ENCODE data around the gene LRRN4. TPM values are rescaled to one million over a fixed set of nuclear protein-coding genes. Genes with fewer than 3 reads are reported as not detected.

LRRN4 gene
- total and polyA plus RNA-seq, 5 donors, result 0.05 to 0.77 (median 0.25) TPM

GRCh38 chr20:6081236-6081635, 27.4 kb upstream of the LRRN4 start:
- Histone ChIP-seq H3K4me1 (ENCODE audit: control insufficient read depth, insufficient read depth, low read length) (no peaks in the 10 kb centered on the region), H3K27ac (ENCODE audit: low read length) (no peak overlapping the region), H3K27me3 (ENCODE audit: control insufficient read depth, insufficient read depth) (no peaks in the 10 kb centered on the region), H3K4me3 (ENCODE audit: low read length) (no peak overlapping the region), H3K9me3 (ENCODE audit: control insufficient read depth, low read length) (no peaks in the 10 kb centered on the region)
- intact Hi-C loops (cut with DNase I), result no loop called here
- ATAC-seq, result peak in 1 of 2 donors; percentile 57
- DNase-seq, result peak in 1 of 3 donors; percentile 21
- 60% methylated on average over 2 of the region's 2 CpGs for WGBS

- 67% methylated on average over 2 of the region's 2 CpGs for WGBS
- intact Hi-C loops (cut with DNase I), result loop anchor here in 3 of 4 donors (5.0 to 10.0 kb wide), 3 partner anchors 284 to 554 kb away; no protein-coding TSS in a partner anchor
- ATAC-seq, result no peak
- Histone ChIP-seq H3K4me3 (ENCODE audit: low read length) (no peak overlapping the region), H3K9me3 (ENCODE audit: control insufficient read depth, low read length) (no peaks in the 10 kb centered on the region), H3K27ac (ENCODE audit: low read length) (no peak overlapping the region), H3K4me1 (ENCODE audit: control insufficient read depth, insufficient read depth, low read length) (no peaks in the 10 kb centered on the region), H3K27me3 (ENCODE audit: control insufficient read depth, insufficient read depth) (no peaks in the 10 kb centered on the region)
- no peak for DNase-seq
These were observed 25.2 kb upstream of the LRRN4 start for GRCh38 chr20:6079016-6079415.

DNA sequence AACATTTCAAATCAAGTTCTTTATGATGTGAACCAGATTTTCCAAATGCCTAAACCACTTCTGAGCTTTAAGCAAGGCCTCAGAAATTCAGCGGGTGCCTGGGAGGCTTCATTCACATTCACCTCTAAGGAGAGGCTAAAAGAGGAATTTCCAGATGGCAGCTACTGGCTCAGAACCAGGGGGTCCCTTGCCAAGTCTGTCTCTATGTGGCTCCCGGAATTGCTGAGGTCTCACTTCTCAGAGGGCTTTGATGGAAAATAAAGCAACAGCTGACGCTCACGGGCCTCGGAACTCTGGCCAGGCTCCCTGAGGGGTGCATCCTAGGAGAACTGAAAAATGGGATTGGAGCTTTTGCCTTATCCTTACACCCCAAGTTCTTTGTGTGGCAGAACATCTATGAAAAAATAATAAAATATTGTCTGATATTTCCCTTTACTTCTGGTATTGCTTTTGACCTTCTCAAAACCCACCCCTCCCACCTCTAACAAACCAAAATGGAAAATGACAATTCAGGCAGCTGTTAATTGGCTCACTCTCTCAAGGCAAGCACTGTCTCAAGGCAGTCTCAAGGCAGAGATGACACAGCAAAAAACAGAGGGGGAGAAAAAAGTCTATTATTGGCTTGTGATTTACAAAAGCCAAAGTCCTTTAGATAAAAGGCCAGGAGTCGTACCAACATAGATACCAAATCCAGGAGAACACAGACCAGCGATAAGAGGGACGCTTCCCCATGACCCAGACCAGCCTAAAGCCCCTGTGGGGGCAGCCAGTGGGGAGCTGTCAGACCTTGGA, 21.8 kb upstream of the LRRN4 start:
- H3K27ac ChIP-seq (ENCODE audit: low read length), result peak overlapping the region; percentile 43
- intact Hi-C loops (cut with DNase I), result loop anchor here (2.0 to 10.0 kb wide), 4 partner anchors 281 to 551 kb away; no protein-coding TSS in a partner anchor

DNA sequence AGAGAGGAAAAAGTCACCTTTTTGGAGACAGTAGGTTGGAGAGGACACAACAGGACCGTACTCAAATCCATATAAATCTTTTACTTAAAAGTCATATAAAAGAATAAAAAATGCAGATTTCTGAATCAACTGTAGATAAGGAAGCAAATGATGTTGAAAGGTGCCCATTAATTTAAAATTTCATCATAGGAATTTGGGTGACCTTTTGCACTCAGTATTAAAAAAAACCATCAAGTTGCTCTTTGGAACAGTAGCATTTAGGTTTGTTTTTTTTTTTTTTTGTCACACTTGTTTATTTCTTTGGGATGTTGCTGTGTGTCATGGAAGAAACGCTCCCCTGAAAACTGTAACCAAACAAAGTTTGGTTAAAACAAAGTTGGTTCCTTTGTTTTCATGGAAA, 20.9 kb upstream of the LRRN4 start:
- no peak for DNase-seq
- Histone ChIP-seq H3K9me3 (ENCODE audit: control insufficient read depth, low read length) (no peaks in the 10 kb centered on the region), H3K27ac (ENCODE audit: low read length) (peak overlapping the region; percentile 43), H3K4me3 (ENCODE audit: low read length) (no peak overlapping the region), H3K4me1 (ENCODE audit: control insufficient read depth, insufficient read depth, low read length) (no peaks in the 10 kb centered on the region), H3K27me3 (ENCODE audit: control insufficient read depth, insufficient read depth) (no peaks in the 10 kb centered on the region)
- 74% methylated on average over 2 of the region's 2 CpGs for WGBS
- intact Hi-C loops (cut with DNase I), result loop anchor here in 3 of 4 donors (5.0 to 10.0 kb wide), 3 partner anchors 280 to 550 kb away; no protein-coding TSS in a partner anchor
- ATAC-seq, result no peak

More for the DNA sequence above, 21.8 kb upstream of the LRRN4 start:
- Histone ChIP-seq H3K27me3 (ENCODE audit: control insufficient read depth, insufficient read depth) (no peaks in the 10 kb centered on the region), H3K4me1 (ENCODE audit: control insufficient read depth, insufficient read depth, low read length) (no peaks in the 10 kb centered on the region), H3K4me3 (ENCODE audit: low read length) (no peak overlapping the region), H3K9me3 (ENCODE audit: control insufficient read depth, low read length) (no peaks in the 10 kb centered on the region)
- WGBS, result 33% methylated on average over 8 of the region's 8 CpGs
- ATAC-seq (peak; percentile 62 to 72), DNase-seq (peak; percentile 42 to 75 (median 73))

DNA sequence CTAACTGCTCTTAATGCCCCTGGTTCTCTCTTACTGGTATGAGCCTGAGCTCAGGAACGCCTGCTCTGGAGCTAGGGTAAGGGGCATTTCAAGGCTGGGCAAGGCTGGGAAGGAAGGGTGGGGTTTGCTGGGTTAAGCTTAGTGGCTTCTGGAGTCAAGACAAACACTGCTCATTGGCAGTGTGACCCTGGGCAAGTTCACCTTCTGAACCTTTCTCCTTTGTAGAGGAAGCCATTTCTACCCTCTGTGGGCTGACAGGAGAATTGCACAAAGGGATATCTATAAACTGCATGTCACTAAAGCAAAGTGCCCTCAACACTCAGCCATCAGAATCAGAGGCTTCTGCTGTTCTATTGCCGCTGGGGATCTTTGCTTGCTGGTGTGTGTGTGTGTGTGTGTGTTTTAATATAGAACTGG, 20.3 kb upstream of the LRRN4 start:
- 58% methylated on average over 2 of the region's 2 CpGs for WGBS
- no peaks in the 10 kb centered on the region for H3K27me3 ChIP-seq (ENCODE audit: control insufficient read depth, insufficient read depth)
- intact Hi-C loops (cut with DNase I), result loop anchor here in 3 of 4 donors (10.0 kb wide), 2 partner anchors 279 to 549 kb away; no protein-coding TSS in a partner anchor
- no peaks in the 10 kb centered on the region for H3K9me3 ChIP-seq (ENCODE audit: control insufficient read depth, low read length)
- no peaks in the 10 kb centered on the region for H3K4me1 ChIP-seq (ENCODE audit: control insufficient read depth, insufficient read depth, low read length)
- DNase-seq (no peak), ATAC-seq (peak; percentile 69 to 77)
- H3K4me3 ChIP-seq (ENCODE audit: low read length), result no peak overlapping the region
- H3K27ac ChIP-seq (ENCODE audit: low read length), result peak overlapping the region; percentile 91

DNA sequence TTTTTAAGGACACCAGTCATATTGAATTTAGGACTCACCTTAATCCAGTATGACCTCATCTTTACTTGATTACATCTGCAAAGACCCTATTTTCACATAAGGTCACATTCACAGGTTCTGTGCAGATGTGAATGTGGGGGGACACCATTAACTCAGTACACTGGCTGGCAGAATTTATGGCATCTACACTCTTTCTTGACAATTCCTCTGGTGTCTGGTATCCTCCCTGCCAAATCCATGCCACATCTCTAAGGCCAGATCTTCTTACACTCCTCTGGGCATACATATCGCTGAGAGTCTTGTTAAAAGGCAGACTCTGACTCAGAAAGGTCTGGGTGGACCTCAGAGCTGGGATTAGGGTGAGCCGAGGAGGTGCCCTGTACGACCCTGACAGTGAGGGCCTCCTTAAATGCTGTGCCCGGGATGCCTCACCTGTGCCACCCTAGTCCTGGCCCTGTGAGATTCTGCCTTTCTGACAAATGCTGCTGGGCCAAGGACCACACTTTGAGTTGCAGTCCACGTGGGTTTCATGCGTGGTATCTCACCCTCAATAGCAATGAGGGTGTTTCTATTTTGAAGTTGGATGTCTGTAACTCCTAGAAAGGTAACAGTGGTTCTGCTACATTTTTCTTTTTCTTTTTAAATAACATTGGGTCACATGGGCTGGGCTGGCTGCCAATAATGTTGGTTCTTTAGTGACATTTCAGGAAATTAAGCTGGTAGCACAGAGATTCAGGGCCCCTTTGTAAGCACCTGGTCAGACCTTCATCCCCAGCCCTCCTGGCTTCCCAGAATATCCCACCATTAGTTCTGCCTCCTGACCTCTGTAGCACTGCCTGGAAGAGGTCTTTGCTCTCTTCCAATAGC, 17.2 kb upstream of the LRRN4 start:
- no peaks in the 10 kb centered on the region for H3K9me3 ChIP-seq (ENCODE audit: control insufficient read depth, low read length)
- ATAC-seq (no peak), DNase-seq (no peak)
- no peaks in the 10 kb centered on the region for H3K4me1 ChIP-seq (ENCODE audit: control insufficient read depth, insufficient read depth, low read length)
- H3K27ac ChIP-seq (ENCODE audit: low read length), result no peak overlapping the region
- no peak overlapping the region for H3K4me3 ChIP-seq (ENCODE audit: low read length)
- no peaks in the 10 kb centered on the region for H3K27me3 ChIP-seq (ENCODE audit: control insufficient read depth, insufficient read depth)
- 84% methylated on average over 6 of the region's 6 CpGs for WGBS
- intact Hi-C loops (cut with DNase I), result loop anchor here in 3 of 4 donors (10.0 kb wide), 2 partner anchors 276 to 546 kb away; no protein-coding TSS in a partner anchor

DNA sequence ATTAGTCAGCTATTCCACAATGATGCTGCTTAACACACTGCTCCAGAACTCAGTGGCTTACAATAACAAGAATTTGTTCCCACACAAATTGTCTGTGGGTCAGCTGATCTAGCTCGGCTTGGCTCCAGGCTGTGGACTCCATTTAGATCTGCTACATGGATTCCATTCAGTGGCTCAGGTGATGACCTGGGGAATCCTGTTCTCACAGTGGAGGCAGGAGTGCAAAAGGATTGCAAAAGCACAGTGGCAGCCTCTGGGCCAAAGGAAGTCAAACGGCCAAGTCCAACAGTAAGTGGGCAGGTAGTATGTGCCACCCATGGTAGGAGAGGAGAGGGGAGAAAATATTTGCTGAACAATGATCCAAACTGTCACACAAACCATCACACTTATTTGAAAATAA, 15.8 kb upstream of the LRRN4 start:
- Histone ChIP-seq H3K4me3 (ENCODE audit: low read length) (no peak overlapping the region), H3K27ac (ENCODE audit: low read length) (no peak overlapping the region), H3K9me3 (ENCODE audit: control insufficient read depth, low read length) (no peaks in the 10 kb centered on the region), H3K27me3 (ENCODE audit: control insufficient read depth, insufficient read depth) (no peaks in the 10 kb centered on the region), H3K4me1 (ENCODE audit: control insufficient read depth, insufficient read depth, low read length) (no peaks in the 10 kb centered on the region)
- intact Hi-C loops (cut with DNase I), result loop anchor here in 3 of 4 donors (10.0 kb wide), 2 partner anchors 275 to 545 kb away; no protein-coding TSS in a partner anchor
- no peak for DNase-seq
- WGBS, result 79% methylated on average over 2 of the region's 2 CpGs
- ATAC-seq, result no peak

DNA sequence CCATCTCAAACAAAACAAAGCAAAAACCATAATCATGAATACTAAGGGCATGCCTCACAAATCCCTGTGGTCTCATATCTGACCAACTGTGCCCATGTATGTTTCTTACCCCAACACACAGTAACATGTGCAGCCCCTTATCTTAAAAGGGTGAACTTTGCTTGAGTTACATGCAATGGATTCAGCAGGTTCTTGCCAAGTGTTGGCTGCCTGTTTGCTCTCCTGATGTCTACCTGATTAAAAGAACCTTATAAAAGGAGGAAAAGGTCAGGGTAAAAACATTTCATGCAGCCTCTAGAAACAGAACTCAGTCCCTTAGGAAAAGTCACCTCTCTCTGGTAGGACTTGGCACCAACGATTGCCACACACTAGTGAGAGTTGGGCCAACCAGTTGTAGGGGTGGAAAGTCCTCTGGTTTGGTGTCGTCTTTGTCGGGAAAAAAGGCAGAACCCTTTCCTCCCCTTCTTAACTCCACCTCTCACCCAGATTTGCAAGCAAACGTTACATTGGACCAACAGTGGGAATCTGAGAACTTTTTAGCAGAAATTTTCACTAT, 14.0 kb upstream of the LRRN4 start:
- Histone ChIP-seq H3K4me1 (ENCODE audit: control insufficient read depth, insufficient read depth, low read length) (no peaks in the 10 kb centered on the region), H3K27me3 (ENCODE audit: control insufficient read depth, insufficient read depth) (no peaks in the 10 kb centered on the region), H3K4me3 (ENCODE audit: low read length) (no peak overlapping the region), H3K9me3 (ENCODE audit: control insufficient read depth, low read length) (no peaks in the 10 kb centered on the region), H3K27ac (ENCODE audit: low read length) (no peak overlapping the region)
- intact Hi-C loops (cut with DNase I), result no loop called here
- DNase-seq (no peak), ATAC-seq (no peak)
- WGBS, result 78% methylated on average over 4 of the region's 4 CpGs

DNA sequence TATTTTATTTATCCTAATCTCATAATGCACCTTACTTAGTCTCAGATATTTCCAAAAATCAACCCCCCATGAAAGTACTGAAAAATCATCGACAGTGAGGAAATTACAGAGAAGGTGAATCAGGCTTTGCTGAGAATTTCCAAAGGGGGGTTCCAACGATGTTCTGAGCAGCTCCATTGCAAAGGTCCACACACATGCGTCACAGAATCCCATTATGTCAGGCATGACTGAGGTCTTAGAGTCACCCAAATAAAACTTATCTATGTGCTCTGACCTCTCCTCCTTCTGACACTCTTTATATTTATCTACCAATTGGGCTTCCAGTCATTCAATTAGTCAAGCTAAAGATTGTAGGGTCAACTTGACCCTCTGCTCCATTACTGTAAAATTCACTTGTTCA, 12.7 kb upstream of the LRRN4 start:
- no peaks in the 10 kb centered on the region for H3K4me1 ChIP-seq (ENCODE audit: control insufficient read depth, insufficient read depth, low read length)
- no peaks in the 10 kb centered on the region for H3K27me3 ChIP-seq (ENCODE audit: control insufficient read depth, insufficient read depth)
- no peak for DNase-seq
- no peak for ATAC-seq
- no peaks in the 10 kb centered on the region for H3K9me3 ChIP-seq (ENCODE audit: control insufficient read depth, low read length)
- intact Hi-C loops (cut with DNase I), result no loop called here
- no peak overlapping the region for H3K4me3 ChIP-seq (ENCODE audit: low read length)
- WGBS, result 73% methylated on average over 3 of the region's 3 CpGs
- no peak overlapping the region for H3K27ac ChIP-seq (ENCODE audit: low read length)

GRCh38 chr20:6061544-6061943, 7.7 kb upstream of the LRRN4 start:
- DNase-seq (no peak), ATAC-seq (no peak)
- H3K9me3 ChIP-seq (ENCODE audit: control insufficient read depth, low read length), result no peaks in the 10 kb centered on the region
- H3K27ac ChIP-seq (ENCODE audit: low read length), result no peak overlapping the region
- no peak overlapping the region for H3K4me3 ChIP-seq (ENCODE audit: low read length)
- 62% methylated on average over 2 of the region's 2 CpGs for WGBS
- H3K27me3 ChIP-seq (ENCODE audit: control insufficient read depth, insufficient read depth), result no peaks in the 10 kb centered on the region
- H3K4me1 ChIP-seq (ENCODE audit: control insufficient read depth, insufficient read depth, low read length), result no peaks in the 10 kb centered on the region
- intact Hi-C loops (cut with DNase I), result loop anchor here in 1 of 4 donors (5.0 kb wide), 1 partner anchor 44 kb away; no protein-coding TSS in a partner anchor
